H1 (cell line): ENCODE measurements around the gene ZBTB9. TPM values are rescaled to one million over a fixed set of nuclear protein-coding genes. Genes with fewer than 3 reads are reported as not detected.

ENCODE experiments used
- CTCF ChIA-PET: fragments of 300-600 bp; sonication (Branson Sonifier 250); formaldehyde crosslinking; loops from one replicate; lab custom pipeline; 2021; ENCODE audit not compliant: partially characterized antibody; lab: Charles Lee
- POLR2A ChIA-PET: fragments of 300-600 bp; sonication (Branson Sonifier 250); formaldehyde crosslinking; loops from one replicate; lab custom pipeline; 2021; ENCODE audit warnings: inconsistent platforms; ENCODE audit not compliant: partially characterized antibody; lab: Charles Lee
- DNase-seq, 2 experiments: peaks; one replicate each; pipeline versions ENCODE4 v3.0.0 to v3.0.0-alpha.2; 2010 to 2022; ENCODE audit warnings: low spot score in 2 of 2, low read depth in 1 of 2, mixed read lengths in 1 of 2
- FAIRE-seq: peaks from 2 replicates; lab custom pipeline; 2011; peaks lifted over from hg19 to GRCh38; lab: Jason Lieb, UNC
- H2AFZ ChIP-seq: 2 replicates; pipeline ENCODE4 v1.8.1; 2012; ENCODE audit warnings: low read length, inconsistent platforms
- H2AK5ac ChIP-seq: 2 replicates; pipeline ENCODE4 v1.6.1; 2013; ENCODE audit warnings: low read depth, low read length
- H2BK120ac ChIP-seq: replicated peaks from 2 replicates; pipeline ENCODE3; 2013; ENCODE audit warnings: low read depth, low read length, inconsistent platforms
- H2BK12ac ChIP-seq: 2 replicates; pipeline ENCODE4 v1.6.1; 2013; ENCODE audit warnings: low read depth, low read length
- H2BK15ac ChIP-seq: 2 replicates; pipeline ENCODE4 v1.6.1; 2013; ENCODE audit warnings: low read length
- H2BK20ac ChIP-seq: 2 replicates; pipeline ENCODE4 v1.6.1; 2013; ENCODE audit warnings: low read length
- H2BK5ac ChIP-seq: 2 replicates; pipeline ENCODE4 v1.6.1; 2013; ENCODE audit warnings: low read depth, low read length
- H3K14ac ChIP-seq: 2 replicates; pipeline ENCODE4 v1.6.1; 2013; ENCODE audit warnings: inconsistent platforms; ENCODE audit not compliant: insufficient read length
- H3K18ac ChIP-seq: 2 replicates; pipeline ENCODE4 v1.6.1; 2013; ENCODE audit warnings: low read length; ENCODE audit errors: extremely low read depth
- H3K23ac ChIP-seq: 2 replicates; pipeline ENCODE4 v1.6.1; 2013; ENCODE audit warnings: inconsistent platforms; ENCODE audit not compliant: insufficient read length
- H3K23me2 ChIP-seq: 2 replicates; pipeline ENCODE4 v1.6.1; 2013; ENCODE audit warnings: low read depth, low read length
- H3K27ac ChIP-seq: 2 replicates; pipeline ENCODE4 v1.6.1; 2011; ENCODE audit warnings: low read depth, low read length, inconsistent platforms
- H3K27me3 ChIP-seq, 4 experiments: replicated peaks in 1 of 4; 1 replicate in 1 of 4; 2 replicates in 3 of 4; pipeline versions ENCODE4 v1.6.1 to v1.8.1; 2011 to 2013; ENCODE audit warnings: low read length in 3 of 4, mild to moderate bottlenecking in 3 of 4, inconsistent platforms in 2 of 4, mixed read lengths in 2 of 4, moderate library complexity in 1 of 4; ENCODE audit not compliant: control insufficient read depth in 3 of 4, insufficient read depth in 3 of 4; ENCODE audit errors: extremely low read depth in 1 of 4
- H3K36me3 ChIP-seq, 4 experiments: 2 replicates each; pipeline versions ENCODE4 v1.6.1 to v1.8.1; 2011 to 2013; ENCODE audit warnings: mild to moderate bottlenecking in 4 of 4, low read length in 3 of 4, moderate library complexity in 2 of 4, control low read depth in 1 of 4, inconsistent platforms in 1 of 4; ENCODE audit not compliant: insufficient read depth in 4 of 4, control insufficient read depth in 2 of 4
- H3K4ac ChIP-seq: replicated peaks from 2 replicates; pipeline ENCODE3; 2013; ENCODE audit warnings: low read length, low read depth, mixed read lengths, inconsistent platforms; ENCODE audit not compliant: insufficient read length
- H3K4me1 ChIP-seq, 4 experiments: replicated peaks in 1 of 4; 1 replicate in 1 of 4; 2 replicates in 3 of 4; pipeline versions ENCODE4 v1.6.1 to v1.8.1; 2011 to 2013; ENCODE audit warnings: low read length in 3 of 4, inconsistent platforms in 2 of 4, mixed read lengths in 1 of 4; ENCODE audit not compliant: insufficient read depth in 4 of 4, control insufficient read depth in 3 of 4
- H3K4me2 ChIP-seq, 2 experiments: 2 replicates each; pipeline versions ENCODE4 v1.6.1 to v1.8.1; 2011 to 2013; ENCODE audit warnings: low read depth in 2 of 2, low read length in 2 of 2, control low read depth in 1 of 2, inconsistent platforms in 1 of 2, mild to moderate bottlenecking in 1 of 2; ENCODE audit not compliant: insufficient read depth in 1 of 2
- H3K4me3 ChIP-seq, 4 experiments: fragments of 200-600, 300-600 bp in 1 of 4; sonication (generic), shearing (Covaris generic), sonication (Bioruptor Twin) in 1 of 4; 2 replicates each; pipeline versions ENCODE4 v1.5.1 to v1.8.1; 2011 to 2016; ENCODE audit warnings: low read length in 4 of 4, low read depth in 3 of 4, control low read depth in 2 of 4, inconsistent platforms in 2 of 4, mild to moderate bottlenecking in 2 of 4, mixed read lengths in 1 of 4, moderate library complexity in 1 of 4; ENCODE audit not compliant: insufficient read depth in 2 of 4; ENCODE audit errors: extremely low read depth in 1 of 4
- H3K56ac ChIP-seq: replicated peaks from 2 replicates; pipeline ENCODE3; 2013; ENCODE audit warnings: low read depth, mild to moderate bottlenecking, mixed read lengths, low read length, inconsistent platforms; ENCODE audit not compliant: insufficient read length
- H3K79me1 ChIP-seq: 2 replicates; pipeline ENCODE4 v1.6.1; 2013; ENCODE audit warnings: low read depth, low read length, control low read depth
- H3K79me2 ChIP-seq, 2 experiments: 2 replicates each; pipeline versions ENCODE4 v1.6.1 to v1.8.1; 2012 to 2013; ENCODE audit warnings: low read length in 2 of 2, mild to moderate bottlenecking in 2 of 2, inconsistent platforms in 1 of 2; ENCODE audit not compliant: insufficient read depth in 2 of 2, control insufficient read depth in 1 of 2
- H3K9ac ChIP-seq, 4 experiments: replicated peaks in 1 of 4; 1 replicate in 1 of 4; 2 replicates in 3 of 4; pipeline versions ENCODE4 v1.6.1 to v1.8.1; 2011 to 2013; ENCODE audit warnings: low read depth in 3 of 4, low read length in 3 of 4, control low read depth in 2 of 4, mild to moderate bottlenecking in 2 of 4, moderate library complexity in 2 of 4, inconsistent platforms in 1 of 4; ENCODE audit errors: extremely low read depth in 1 of 4
- H3K9me3 ChIP-seq, 2 experiments: 2 replicates each; pipeline versions ENCODE4 v1.6.1 to v1.8.1; 2012 to 2013; ENCODE audit warnings: mild to moderate bottlenecking in 2 of 2, moderate library complexity in 2 of 2, control low read depth in 1 of 2, inconsistent platforms in 1 of 2, low read depth in 1 of 2, low read length in 1 of 2, mixed read lengths in 1 of 2; ENCODE audit not compliant: insufficient read depth in 2 of 2
- H4K20me1 ChIP-seq, 2 experiments: replicated peaks in 1 of 2; 2 replicates each; pipeline versions ENCODE3 to v1.8.1; 2011 to 2013; ENCODE audit warnings: inconsistent platforms in 2 of 2, low read length in 2 of 2, mild to moderate bottlenecking in 1 of 2; ENCODE audit not compliant: insufficient read depth in 2 of 2, control insufficient read depth in 1 of 2
- H4K5ac ChIP-seq: 2 replicates; pipeline ENCODE4 v1.6.1; 2013; ENCODE audit warnings: low read length, low read depth, mixed read lengths, inconsistent platforms; ENCODE audit not compliant: insufficient read length
- H4K8ac ChIP-seq: 2 replicates; pipeline ENCODE4 v1.8.0; 2013; ENCODE audit warnings: mild to moderate bottlenecking, moderate library complexity, low read length, inconsistent platforms; ENCODE audit not compliant: insufficient read depth; ENCODE audit errors: extremely low read depth
- H4K91ac ChIP-seq: replicated peaks from 2 replicates; pipeline ENCODE3; 2013; ENCODE audit warnings: low read length, mixed read lengths, inconsistent platforms; ENCODE audit not compliant: insufficient read length
- ASH2L ChIP-seq: fragments of 200-600, 300-600 bp; sonication (generic); IDR thresholded peaks from one replicate; pipeline ENCODE4 v1.7.1; 2017; ENCODE audit warnings: low read length
- BACH1 ChIP-seq: IDR thresholded peaks from 2 replicates; pipeline ENCODE4 v1.6.1; 2012; ENCODE audit warnings: low read length, improper control_type of control experiment
- CBX8 ChIP-seq: fragments of 300-800, 300-1000 bp; sonication (generic); IDR thresholded peaks from 2 replicates; pipeline ENCODE4 v1.7.1; 2016; ENCODE audit warnings: low read depth, low read length, borderline replicate concordance
- EZH2 ChIP-seq: fragments of 200-600 bp; sonication (generic); IDR thresholded peaks from 2 replicates; pipeline ENCODE4 v1.7.1; 2012; ENCODE audit warnings: low read depth, mild to moderate bottlenecking, moderate library complexity, low read length, inconsistent platforms; ENCODE audit not compliant: severe bottlenecking
- HDAC6 ChIP-seq: IDR thresholded peaks from one replicate; pipeline ENCODE4 v1.7.1; 2012; ENCODE audit warnings: low read depth, mild to moderate bottlenecking, inconsistent platforms, low read length, moderate library complexity
- JUN ChIP-seq: IDR thresholded peaks from 2 replicates; pipeline ENCODE4 v1.6.1; 2011; ENCODE audit warnings: low read depth, mild to moderate bottlenecking, improper control_type of control experiment, low read length
- JUND ChIP-seq: IDR thresholded peaks from 2 replicates; pipeline ENCODE4 v1.6.1; 2011; ENCODE audit warnings: mild to moderate bottlenecking, improper control_type of control experiment, low read length
- KDM1A ChIP-seq: fragments of 200-600, 300-600 bp; sonication (generic); IDR thresholded peaks from 2 replicates; pipeline ENCODE4 v1.7.1; 2016; ENCODE audit warnings: mild to moderate bottlenecking, low read length, borderline replicate concordance
- MAFK ChIP-seq: IDR thresholded peaks from 2 replicates; pipeline ENCODE4 v1.6.1; 2012; ENCODE audit warnings: low read depth, mild to moderate bottlenecking, improper control_type of control experiment, low read length
- PHF8 ChIP-seq: fragments of 200-600 bp; sonication (generic); conservative IDR thresholded peaks from 2 replicates; pipeline ENCODE4 v1.7.1; 2012; ENCODE audit warnings: low read depth, mild to moderate bottlenecking, inconsistent platforms, low read length, moderate library complexity
- POU5F1 ChIP-seq: IDR thresholded peaks from 2 replicates; pipeline ENCODE4 v1.6.1; 2011; ENCODE audit warnings: low read depth, mild to moderate bottlenecking, low read length, moderate library complexity
- RBBP5 ChIP-seq: IDR thresholded peaks from 2 replicates; pipeline ENCODE4 v1.7.1; 2012; ENCODE audit warnings: low read depth, mild to moderate bottlenecking, inconsistent platforms, low read length, moderate library complexity, borderline replicate concordance
- SP4 ChIP-seq: IDR thresholded peaks from 2 replicates; pipeline ENCODE4 v1.6.1; 2012; ENCODE audit warnings: low read length, inconsistent platforms
- TAF1 ChIP-seq: IDR thresholded peaks from 2 replicates; pipeline ENCODE4 v1.6.1; 2011; ENCODE audit warnings: mild to moderate bottlenecking, low read depth, low read length
- WGBS, 2 experiments: shearing (Covaris generic) in 1 of 2; methylation state at CpG; one replicate each; pipeline versions ENCODE4 v1.1.6 to v1.1.7; 2013 to 2015; ENCODE audit warnings: low lambda C conversion rate in 2 of 2, mixed read lengths in 2 of 2, inconsistent platforms in 1 of 2, low coverage in 1 of 2, missing lambda C conversion rate in 1 of 2; ENCODE audit not compliant: insufficient replicate concordance in 2 of 2, insufficient coverage in 1 of 2, insufficient read length in 1 of 2; ENCODE audit errors: extremely low coverage in 1 of 2, missing lambda C conversion rate in 1 of 2; 5-methylcytosine and 5-hydroxymethylcytosine counted together
- polyA plus RNA-seq, 7 experiments: library from polyadenylated mRNA; depleted of rRNA in 3 of 7; stranded (reverse) in 5 of 7; unstranded in 2 of 7; fragments of >200 nt in 5 of 7; fragments of 200-250 nt in 2 of 7; gene quantifications; 1 replicate in 5 of 7; 2 replicates in 1 of 7; 4 replicates in 1 of 7; pipeline versions ENCODE4 v1.2.1 to v1.2.3, GENCODE V29; 2011 to 2013; ENCODE audit warnings: missing spikeins in 2 of 7, mixed read lengths in 2 of 7
- total RNA-seq: library from RNA; stranded (reverse); fragmentation: NEBNext Ultra II Directional; extraction: Animal tissue kit (Norgen Biotek cat#: 25700); gene quantifications from 2 replicates; pipeline ENCODE4 v1.2.1, GENCODE V29; 2021

The ZBTB9 gene
- total and polyA plus RNA-seq, 2 of the 8 experiments (the other 6 are each of a cell fraction or from before 2014, with no cell fraction given) = 16.9 to 20.2 TPM

GRCh38 chr6:33458676-33459075, 4.3 kb downstream of the ZBTB9 start:
- Histone ChIP-seq H4K5ac (no peak overlapping the region), H3K79me2 (peaks cover 0 to 13% of the 10 kb centered on the region in 2 experiments; a peak in 2 of 4 replicates), H3K4me1 (peaks cover 0 to 5% (median 4%) of the 10 kb centered on the region in 4 experiments; a peak in 5 of 7 replicates), H2BK12ac (no peak overlapping the region), H3K36me3 (peaks cover 10 to 12% (median 11%) of the 10 kb centered on the region in 4 experiments; a peak in 5 of 8 replicates), H4K20me1 (no peaks in the 10 kb centered on the region), H3K23me2 (peaks cover 9% of the 10 kb centered on the region), H4K91ac (no peak overlapping the region), H3K9me3 (no peaks in the 10 kb centered on the region), H3K4ac (no peak overlapping the region), H2BK15ac (no peak overlapping the region), H3K14ac (no peak overlapping the region), H3K27me3 (no peaks in the 10 kb centered on the region), H2BK5ac (no peak overlapping the region), H3K9ac (no peak overlapping the region), H3K27ac (no peak overlapping the region), H3K18ac (no peak overlapping the region), H2BK20ac (no peak overlapping the region), H2AK5ac (no peak overlapping the region), H2AFZ (no peak overlapping the region), H3K23ac (no peak overlapping the region), H3K4me3 (no peak overlapping the region), H4K8ac (no peak overlapping the region), H2BK120ac (no peak overlapping the region), H3K4me2 (no peak overlapping the region), H3K79me1 (peaks cover 5% of the 10 kb centered on the region; the same call in 1 of the 2 replicates), H3K56ac (no peak overlapping the region)
- WGBS, 2 experiments = 84% methylated on average over 3 of the region's 3 CpGs; no CpG with 5 or more reads in 1 of the 2 experiments
- POLR2A ChIA-PET = interaction anchor here (1.1 to 17.2 kb wide), 7 partner anchors 9 to 244 kb away, joined by 3 to 381 read pairs (median 6); partner anchors contain the start of gene B3GALT4
- FAIRE-seq (no peak), DNase-seq (no peak)
- CTCF ChIA-PET = interaction anchor here (0.7 to 1.3 kb wide), 2 partner anchors 10 to 28 kb away, joined by 3 read pairs; no protein-coding TSS in a partner anchor
- TF ChIP-seq JUND (no peak), RBBP5 (no peak), CBX8 (no peak), TAF1 (no peak), HDAC6 (no peak), KDM1A (no peak), JUN (no peak), BACH1 (no peak), ASH2L (no peak), MAFK (no peak), SP4 (no peak), POU5F1 (no peak), PHF8 (no peak), EZH2 (no peak)
